Peyer's patch (tissue), 4 donors: ENCODE measurements around the gene UBE2D1.

Experiments used
- POLR2A ChIP-seq, 2 donors: fragments of 450-650 bp; IDR thresholded peaks; one replicate each; pipeline ENCODE4 v1.5.1; 2017; ENCODE audit warnings: antibody characterized with exemption in 2 of 2, mild to moderate bottlenecking in 2 of 2, moderate library complexity in 2 of 2
- TF ChIP-seq, protein P1 (sequence below), 6 experiments: fragments of 450-650 bp in 4 of 6; fragments of 200-600 bp in 2 of 6; sonication (generic) in 1 of 6; IDR thresholded peaks; one replicate each; pipeline ENCODE4 v1.5.1; 2017 to 2019; ENCODE audit warnings: antibody characterized with exemption in 6 of 6, mild to moderate bottlenecking in 3 of 6, moderate library complexity in 1 of 6

DNA sequence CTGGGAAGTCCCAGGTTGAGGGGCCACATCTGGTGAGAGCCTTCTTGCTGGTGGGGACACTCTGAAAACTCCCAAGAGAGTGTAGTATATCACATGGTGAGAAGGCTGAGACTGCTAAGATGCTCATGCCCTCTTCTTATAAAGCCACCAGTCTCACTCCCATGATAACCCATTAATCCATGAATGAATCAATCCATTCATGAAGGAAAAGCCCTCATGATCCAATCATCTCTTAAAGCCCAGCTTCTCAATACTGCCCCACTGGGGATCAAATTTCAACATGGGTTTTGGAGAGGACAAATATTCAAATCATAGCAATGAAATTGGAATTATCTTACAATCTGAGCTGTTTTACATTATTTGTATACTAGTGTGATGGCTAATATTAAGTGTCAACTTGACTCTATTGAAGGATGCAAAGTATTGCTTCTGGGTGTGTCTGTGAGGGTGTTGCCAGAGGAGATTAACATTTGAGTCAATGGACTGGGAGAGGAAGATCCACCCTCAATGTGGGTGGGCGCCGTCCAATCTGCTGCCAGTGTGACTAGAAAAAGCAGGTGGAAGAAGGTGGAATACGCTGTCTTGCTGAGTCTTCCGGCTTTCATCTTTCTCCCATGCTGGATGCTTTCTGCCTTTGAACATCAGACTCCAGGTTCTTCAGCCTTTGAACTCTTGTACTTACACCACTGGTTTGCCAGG, 14.3 kb upstream of the UBE2D1 start:
- TF ChIP-seq, protein P1, sequence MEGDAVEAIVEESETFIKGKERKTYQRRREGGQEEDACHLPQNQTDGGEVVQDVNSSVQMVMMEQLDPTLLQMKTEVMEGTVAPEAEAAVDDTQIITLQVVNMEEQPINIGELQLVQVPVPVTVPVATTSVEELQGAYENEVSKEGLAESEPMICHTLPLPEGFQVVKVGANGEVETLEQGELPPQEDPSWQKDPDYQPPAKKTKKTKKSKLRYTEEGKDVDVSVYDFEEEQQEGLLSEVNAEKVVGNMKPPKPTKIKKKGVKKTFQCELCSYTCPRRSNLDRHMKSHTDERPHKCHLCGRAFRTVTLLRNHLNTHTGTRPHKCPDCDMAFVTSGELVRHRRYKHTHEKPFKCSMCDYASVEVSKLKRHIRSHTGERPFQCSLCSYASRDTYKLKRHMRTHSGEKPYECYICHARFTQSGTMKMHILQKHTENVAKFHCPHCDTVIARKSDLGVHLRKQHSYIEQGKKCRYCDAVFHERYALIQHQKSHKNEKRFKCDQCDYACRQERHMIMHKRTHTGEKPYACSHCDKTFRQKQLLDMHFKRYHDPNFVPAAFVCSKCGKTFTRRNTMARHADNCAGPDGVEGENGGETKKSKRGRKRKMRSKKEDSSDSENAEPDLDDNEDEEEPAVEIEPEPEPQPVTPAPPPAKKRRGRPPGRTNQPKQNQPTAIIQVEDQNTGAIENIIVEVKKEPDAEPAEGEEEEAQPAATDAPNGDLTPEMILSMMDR (IDR thresholded peaks at IDR 0.05): no peak
- TF ChIP-seq POLR2A (IDR thresholded peaks at IDR 0.05): no peak
